Stimulated activated naive CD8-positive, alpha-beta T cell treated with anti-CD3 and anti-CD28 coated beads, Interleukin-15, Interleukin-2, amounts not matched to agents 100 ng/mL and 50 ng/mL, for 24 hours (primary cell): ENCODE data around the gene MICAL3.
"Not testable (repeated sequence)": the region's sequence is repeated elsewhere in the genome, so short reads cannot be mapped to it uniquely, and the experiment has no call there.

Experiments
- H3K27ac Mint-ChIP-seq: one replicate; pipeline ENCODE4 v1.8.0; 2021; ENCODE audit warnings: mild to moderate bottlenecking, mixed read lengths
- H3K27me3 Mint-ChIP-seq: one replicate; pipeline ENCODE4 v1.8.0; 2021; ENCODE audit warnings: mixed read lengths
- H3K36me3 Mint-ChIP-seq: one replicate; pipeline ENCODE4 v1.8.0; 2021; ENCODE audit warnings: low read depth, mixed read lengths
- H3K4me1 Mint-ChIP-seq: one replicate; pipeline ENCODE4 v1.8.0; 2021; ENCODE audit warnings: low read depth, mixed read lengths
- H3K4me3 Mint-ChIP-seq: one replicate; pipeline ENCODE4 v1.8.0; 2021; ENCODE audit warnings: mild to moderate bottlenecking, mixed read lengths
- H3K9me3 Mint-ChIP-seq: one replicate; pipeline ENCODE4 v1.8.0; 2021; ENCODE audit warnings: mixed read lengths

MICAL3 gene

GRCh38 chr22:17943533-17944249, 80.7 kb downstream of the MICAL3 start:
- no peaks in the 10 kb centered on the region for H3K9me3 Mint-ChIP-seq

DNA sequence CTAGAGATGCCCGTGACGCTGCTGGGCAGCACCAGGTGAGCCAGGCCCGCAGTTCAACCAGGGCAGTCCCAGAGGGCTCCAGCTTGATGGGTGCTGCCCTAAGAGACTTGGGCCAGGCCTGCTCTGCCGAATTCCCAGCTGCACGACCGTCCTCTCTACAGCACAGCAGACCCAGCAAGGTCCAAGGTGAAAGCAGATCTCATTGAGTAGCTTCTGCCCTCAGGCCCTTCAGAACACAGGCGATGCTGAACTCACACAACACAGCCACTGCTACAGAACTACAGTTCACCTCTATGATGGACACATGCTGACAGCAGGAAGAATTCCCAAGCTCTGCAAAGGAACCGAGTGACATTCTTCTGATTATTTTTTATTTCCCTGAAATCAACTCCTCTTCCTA, 81.6 kb downstream of the MICAL3 start:
- H3K36me3 Mint-ChIP-seq, result peaks cover 4% of the 10 kb centered on the region
- H3K4me1 Mint-ChIP-seq, result peaks cover 26% of the 10 kb centered on the region
- H3K27ac Mint-ChIP-seq, result no peak overlapping the region
- H3K4me3 Mint-ChIP-seq, result no peak overlapping the region
- H3K27me3 Mint-ChIP-seq, result no peaks in the 10 kb centered on the region
- no peaks in the 10 kb centered on the region for H3K9me3 Mint-ChIP-seq

More at GRCh38 chr22:17943533-17944249, 80.7 kb downstream of the MICAL3 start:
- Mint-ChIP-seq H3K27ac (no peak overlapping the region), H3K4me3 (no peak overlapping the region), H3K36me3 (peaks cover 4% of the 10 kb centered on the region), H3K4me1 (peaks cover 31% of the 10 kb centered on the region), H3K27me3 (no peaks in the 10 kb centered on the region)

DNA sequence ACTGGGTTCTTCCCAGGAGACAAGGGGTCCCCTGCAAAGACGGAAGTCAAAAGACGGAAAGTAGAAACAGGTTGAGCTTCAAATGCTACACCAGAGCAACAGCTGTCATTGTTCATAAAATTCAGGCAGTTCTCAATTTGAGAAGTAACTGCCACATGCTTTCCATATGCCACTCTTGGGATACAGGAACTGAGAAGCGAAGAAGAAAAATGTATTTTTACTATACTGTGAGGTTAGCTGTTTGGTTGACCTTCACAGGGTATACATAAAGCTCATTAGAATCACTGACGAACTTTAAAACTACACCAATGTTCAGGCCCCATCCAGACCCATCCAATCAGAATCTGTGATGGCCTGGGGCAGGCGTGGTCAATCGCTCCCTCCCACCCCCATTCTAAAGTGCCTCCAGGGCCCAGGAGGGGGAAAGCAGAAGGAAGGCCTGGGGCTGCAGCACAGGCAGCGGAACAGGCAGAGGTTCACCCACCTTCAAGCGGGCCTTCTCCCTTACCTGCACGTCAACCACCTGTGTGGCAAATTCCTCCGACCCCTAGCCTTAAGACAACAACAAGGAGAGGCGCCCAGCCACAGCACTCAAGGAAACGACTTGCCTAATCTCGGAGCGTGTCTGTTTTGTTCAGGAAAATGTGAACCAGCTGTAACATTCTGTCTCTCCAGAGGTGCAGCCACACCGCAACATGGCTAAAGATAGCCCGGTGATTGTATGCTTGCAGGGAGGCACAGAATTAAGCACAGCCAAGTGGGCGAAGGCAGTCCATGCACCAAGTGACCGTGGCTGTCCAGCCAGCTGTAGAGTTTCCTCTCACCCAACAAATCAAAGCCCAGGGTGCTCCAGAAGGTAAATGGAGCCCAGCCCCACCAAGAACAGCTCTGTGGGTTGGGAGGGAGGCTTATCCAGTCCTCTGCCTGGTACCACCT, 82.6 kb downstream of the MICAL3 start:
- Mint-ChIP-seq H3K4me1 (peaks cover 16% of the 10 kb centered on the region), H3K27ac (no peak overlapping the region), H3K36me3 (peaks cover 4% of the 10 kb centered on the region), H3K9me3 (no peaks in the 10 kb centered on the region), H3K4me3 (no peak overlapping the region), H3K27me3 (no peaks in the 10 kb centered on the region)

DNA sequence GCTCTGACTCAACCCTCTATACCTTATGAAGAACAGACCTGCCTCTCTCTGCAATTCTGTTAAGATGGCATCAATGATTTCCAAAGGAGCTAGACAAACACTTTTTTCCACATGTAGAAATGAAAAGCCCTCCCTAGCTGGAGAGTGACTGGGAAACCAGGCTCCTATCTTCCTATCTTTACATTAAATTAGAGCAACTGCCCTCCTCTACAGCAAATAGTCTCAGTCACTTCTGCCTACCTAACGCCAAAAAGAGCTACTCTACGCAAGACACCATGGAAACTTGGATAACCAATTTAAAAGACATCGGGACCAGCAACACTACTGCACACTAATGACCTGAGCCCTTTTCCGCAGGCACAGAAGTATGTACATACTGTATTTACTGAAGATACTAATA, 84.8 kb downstream of the MICAL3 start:
- Mint-ChIP-seq H3K36me3 (peaks cover 4% of the 10 kb centered on the region), H3K9me3 (no peaks in the 10 kb centered on the region), H3K27ac (no peak overlapping the region), H3K4me3 (no peak overlapping the region), H3K4me1 (peaks cover 24% of the 10 kb centered on the region), H3K27me3 (no peaks in the 10 kb centered on the region)

DNA sequence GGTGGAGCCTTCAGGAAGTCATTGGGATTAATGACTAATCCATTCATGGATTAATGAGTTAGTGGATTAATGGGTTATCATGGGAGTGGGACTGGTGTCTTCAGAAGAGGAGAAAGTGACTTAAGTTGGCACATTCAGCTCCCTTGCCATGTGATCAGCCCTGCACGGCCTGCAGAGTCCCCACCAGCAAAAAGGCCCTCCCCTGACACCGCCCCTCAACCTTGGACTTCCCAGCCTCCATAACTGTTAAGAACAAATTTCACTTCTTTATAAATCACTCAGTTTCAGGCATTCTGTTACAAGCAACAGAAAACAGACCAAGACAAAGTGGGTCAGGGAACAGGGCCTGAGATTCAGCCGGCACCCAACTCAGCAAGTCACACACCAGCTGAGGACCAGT, 85.3 kb downstream of the MICAL3 start:
- no peak overlapping the region for H3K4me3 Mint-ChIP-seq
- no peaks in the 10 kb centered on the region for H3K27me3 Mint-ChIP-seq
- H3K4me1 Mint-ChIP-seq, result peaks cover 30% of the 10 kb centered on the region
- no peak overlapping the region for H3K27ac Mint-ChIP-seq
- H3K36me3 Mint-ChIP-seq, result peaks cover 4% of the 10 kb centered on the region
- H3K9me3 Mint-ChIP-seq, result no peaks in the 10 kb centered on the region

GRCh38 chr22:17938484-17938924, 85.9 kb downstream of the MICAL3 start:
- no peaks in the 10 kb centered on the region for H3K9me3 Mint-ChIP-seq
- H3K36me3 Mint-ChIP-seq, result peaks cover 4% of the 10 kb centered on the region
- H3K27ac Mint-ChIP-seq, result no peak overlapping the region
- no peak overlapping the region for H3K4me3 Mint-ChIP-seq
- no peaks in the 10 kb centered on the region for H3K27me3 Mint-ChIP-seq
- H3K4me1 Mint-ChIP-seq, result peaks cover 35% of the 10 kb centered on the region

- not testable (repeated sequence) for H3K27me3 Mint-ChIP-seq, H3K9me3 Mint-ChIP-seq, H3K27ac Mint-ChIP-seq, H3K4me3 Mint-ChIP-seq, H3K36me3 Mint-ChIP-seq
- peaks cover 49% of the 10 kb centered on the region for H3K4me1 Mint-ChIP-seq
Observed at GRCh38 chr22:17932457-17932856, 91.9 kb downstream of the MICAL3 start.

DNA sequence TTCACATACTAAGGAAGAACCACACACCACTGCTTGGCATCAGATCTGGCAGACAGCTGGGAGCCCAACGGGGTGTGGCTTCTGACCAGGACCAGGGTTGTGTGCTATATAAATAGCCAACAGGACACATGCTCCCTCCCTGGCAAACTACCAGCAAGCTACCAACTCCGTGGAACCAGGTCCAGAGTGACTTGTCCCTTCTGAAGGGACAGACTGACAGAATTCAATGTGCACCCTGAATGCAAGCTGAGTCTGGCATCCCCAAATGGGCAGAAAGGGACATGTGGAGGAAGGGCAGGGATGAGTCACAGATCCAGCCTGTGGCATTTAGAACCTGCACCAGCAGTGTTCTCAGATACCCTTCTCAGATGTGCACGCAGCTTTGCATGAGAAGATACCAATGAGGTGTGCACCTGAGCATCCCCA, 92.9 kb downstream of the MICAL3 start:
- H3K4me1 Mint-ChIP-seq, result peaks cover 49% of the 10 kb centered on the region
- no peak overlapping the region for H3K4me3 Mint-ChIP-seq

GRCh38 chr22:17930455-17931313, 93.7 kb downstream of the MICAL3 start:
- Mint-ChIP-seq H3K4me3 (no peak overlapping the region), H3K4me1 (peaks cover 47% of the 10 kb centered on the region), H3K27ac (no peak overlapping the region), H3K9me3 (no peaks in the 10 kb centered on the region), H3K27me3 (no peaks in the 10 kb centered on the region), H3K36me3 (no peaks in the 10 kb centered on the region)

More for the DNA sequence above, 92.9 kb downstream of the MICAL3 start:
- Mint-ChIP-seq H3K27ac (no peak overlapping the region), H3K27me3 (no peaks in the 10 kb centered on the region), H3K9me3 (no peaks in the 10 kb centered on the region), H3K36me3 (no peaks in the 10 kb centered on the region)

GRCh38 chr22:17929909-17930308, 94.5 kb downstream of the MICAL3 start:
- Mint-ChIP-seq H3K36me3 (no peaks in the 10 kb centered on the region), H3K9me3 (no peaks in the 10 kb centered on the region), H3K27ac (no peak overlapping the region), H3K4me1 (peaks cover 43% of the 10 kb centered on the region), H3K4me3 (no peak overlapping the region), H3K27me3 (no peaks in the 10 kb centered on the region)

GRCh38 chr22:17928391-17928790, 96.0 kb downstream of the MICAL3 start:
- peaks cover 32% of the 10 kb centered on the region for H3K4me1 Mint-ChIP-seq
- no peaks in the 10 kb centered on the region for H3K36me3 Mint-ChIP-seq
- no peak overlapping the region for H3K4me3 Mint-ChIP-seq
- no peak overlapping the region for H3K27ac Mint-ChIP-seq
- H3K27me3 Mint-ChIP-seq, result no peaks in the 10 kb centered on the region
- H3K9me3 Mint-ChIP-seq, result no peaks in the 10 kb centered on the region

GRCh38 chr22:17927062-17927461, 97.3 kb downstream of the MICAL3 start:
- no peaks in the 10 kb centered on the region for H3K27me3 Mint-ChIP-seq
- H3K9me3 Mint-ChIP-seq, result no peaks in the 10 kb centered on the region
- H3K4me3 Mint-ChIP-seq, result no peak overlapping the region
- no peak overlapping the region for H3K27ac Mint-ChIP-seq
- peaks cover 29% of the 10 kb centered on the region for H3K4me1 Mint-ChIP-seq
- no peaks in the 10 kb centered on the region for H3K36me3 Mint-ChIP-seq

DNA sequence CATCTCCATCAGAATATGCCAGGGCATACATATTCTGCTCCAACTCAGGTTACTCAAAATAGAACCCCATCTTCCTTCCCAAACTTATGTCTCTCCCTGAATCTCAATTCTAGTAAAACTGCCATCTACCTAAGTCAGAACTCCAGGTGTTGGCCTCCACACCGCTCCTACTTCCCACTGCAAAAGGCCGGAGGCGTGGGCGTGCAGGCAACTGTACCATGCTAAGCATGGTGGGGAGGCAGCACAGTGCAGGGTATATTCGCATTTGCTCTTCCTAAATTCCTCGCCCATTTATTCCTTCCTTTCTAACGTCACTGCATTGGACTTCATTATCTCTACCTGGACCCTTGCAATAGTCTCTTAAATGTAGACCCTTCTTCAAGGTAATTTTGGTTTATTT, 97.8 kb downstream of the MICAL3 start:
- Mint-ChIP-seq H3K27ac (peak overlapping the region; percentile 45), H3K27me3 (no peaks in the 10 kb centered on the region), H3K9me3 (no peaks in the 10 kb centered on the region), H3K4me1 (peaks cover 28% of the 10 kb centered on the region), H3K36me3 (no peaks in the 10 kb centered on the region), H3K4me3 (no peak overlapping the region)

DNA sequence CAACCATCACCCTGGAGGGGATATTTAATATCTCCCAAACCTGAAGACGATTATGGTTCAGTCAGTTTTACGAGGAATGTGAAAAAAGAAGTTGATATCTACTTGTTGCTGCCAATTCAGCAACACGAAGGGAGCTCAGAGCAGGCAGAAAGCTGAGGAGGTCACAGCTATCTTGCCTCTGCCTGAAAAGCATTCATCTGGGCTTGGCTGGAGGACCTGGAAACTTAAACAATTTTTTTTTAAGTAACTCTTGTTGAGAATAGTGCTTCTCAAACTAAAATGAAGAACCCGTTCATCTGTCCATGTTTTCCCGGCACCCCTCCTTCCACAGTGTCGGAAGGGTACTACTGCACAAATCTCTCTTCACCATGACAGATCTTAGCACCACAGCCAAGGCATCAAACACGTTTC, 98.9 kb downstream of the MICAL3 start:
- Mint-ChIP-seq H3K4me1 (peaks cover 31% of the 10 kb centered on the region), H3K27ac (no peak overlapping the region), H3K27me3 (no peaks in the 10 kb centered on the region), H3K9me3 (no peaks in the 10 kb centered on the region), H3K36me3 (no peaks in the 10 kb centered on the region), H3K4me3 (no peak overlapping the region)
